GM04503 (cell line): ENCODE results near the gene MYO5C.
A peak's percentile ranks its signal among the peaks of the same experiment; 100 is the strongest.

Experiments used
- DNase-seq: peaks from one replicate; pipeline ENCODE4 v3.0.0-alpha.2; 2012; ENCODE audit warnings: low read depth

Gene MYO5C, protein sequence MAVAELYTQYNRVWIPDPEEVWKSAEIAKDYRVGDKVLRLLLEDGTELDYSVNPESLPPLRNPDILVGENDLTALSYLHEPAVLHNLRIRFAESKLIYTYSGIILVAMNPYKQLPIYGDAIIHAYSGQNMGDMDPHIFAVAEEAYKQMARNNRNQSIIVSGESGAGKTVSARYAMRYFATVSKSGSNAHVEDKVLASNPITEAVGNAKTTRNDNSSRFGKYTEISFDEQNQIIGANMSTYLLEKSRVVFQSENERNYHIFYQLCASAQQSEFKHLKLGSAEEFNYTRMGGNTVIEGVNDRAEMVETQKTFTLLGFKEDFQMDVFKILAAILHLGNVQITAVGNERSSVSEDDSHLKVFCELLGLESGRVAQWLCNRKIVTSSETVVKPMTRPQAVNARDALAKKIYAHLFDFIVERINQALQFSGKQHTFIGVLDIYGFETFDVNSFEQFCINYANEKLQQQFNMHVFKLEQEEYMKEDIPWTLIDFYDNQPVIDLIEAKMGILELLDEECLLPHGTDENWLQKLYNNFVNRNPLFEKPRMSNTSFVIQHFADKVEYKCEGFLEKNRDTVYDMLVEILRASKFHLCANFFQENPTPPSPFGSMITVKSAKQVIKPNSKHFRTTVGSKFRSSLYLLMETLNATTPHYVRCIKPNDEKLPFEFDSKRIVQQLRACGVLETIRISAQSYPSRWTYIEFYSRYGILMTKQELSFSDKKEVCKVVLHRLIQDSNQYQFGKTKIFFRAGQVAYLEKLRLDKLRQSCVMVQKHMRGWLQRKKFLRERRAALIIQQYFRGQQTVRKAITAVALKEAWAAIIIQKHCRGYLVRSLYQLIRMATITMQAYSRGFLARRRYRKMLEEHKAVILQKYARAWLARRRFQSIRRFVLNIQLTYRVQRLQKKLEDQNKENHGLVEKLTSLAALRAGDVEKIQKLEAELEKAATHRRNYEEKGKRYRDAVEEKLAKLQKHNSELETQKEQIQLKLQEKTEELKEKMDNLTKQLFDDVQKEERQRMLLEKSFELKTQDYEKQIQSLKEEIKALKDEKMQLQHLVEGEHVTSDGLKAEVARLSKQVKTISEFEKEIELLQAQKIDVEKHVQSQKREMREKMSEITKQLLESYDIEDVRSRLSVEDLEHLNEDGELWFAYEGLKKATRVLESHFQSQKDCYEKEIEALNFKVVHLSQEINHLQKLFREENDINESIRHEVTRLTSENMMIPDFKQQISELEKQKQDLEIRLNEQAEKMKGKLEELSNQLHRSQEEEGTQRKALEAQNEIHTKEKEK (N-terminal part only)

DNA sequence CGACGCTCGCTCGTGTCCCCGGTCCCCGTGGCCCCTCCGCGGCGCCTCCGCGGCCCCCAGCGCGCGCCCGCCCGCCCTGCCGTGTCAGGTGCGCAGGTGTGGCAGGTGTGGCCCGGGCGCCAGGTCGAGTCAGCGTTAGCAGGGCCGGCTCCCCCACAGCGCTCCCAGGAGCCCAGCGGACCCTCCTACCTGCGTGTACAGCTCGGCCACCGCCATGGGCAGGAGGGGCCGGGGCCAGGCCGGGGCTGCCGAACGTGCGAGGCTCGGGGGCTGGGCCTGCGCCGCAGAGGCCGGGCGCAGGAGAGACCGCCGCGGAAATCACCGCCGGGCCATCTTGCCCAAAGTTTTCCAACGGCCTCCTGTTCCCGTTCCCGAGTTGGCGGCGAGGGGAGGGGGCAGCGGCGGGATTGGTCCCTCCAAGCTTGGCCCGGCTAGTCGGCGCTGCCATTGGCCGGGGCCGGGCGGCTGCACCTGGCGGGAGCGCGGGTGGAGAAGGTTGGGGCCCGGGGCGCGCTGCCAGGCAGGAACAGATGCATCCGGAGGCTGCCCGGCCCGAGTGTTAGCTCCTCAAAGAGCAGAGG is at the start of gene MYO5C:
Gene MYO5C, minus strand, starts transcription at position 384 of the 581 bp plus-strand sequence. Its CDS starts 168 bp downstream, at position 216.
- DNase-seq, result no peak

DNA sequence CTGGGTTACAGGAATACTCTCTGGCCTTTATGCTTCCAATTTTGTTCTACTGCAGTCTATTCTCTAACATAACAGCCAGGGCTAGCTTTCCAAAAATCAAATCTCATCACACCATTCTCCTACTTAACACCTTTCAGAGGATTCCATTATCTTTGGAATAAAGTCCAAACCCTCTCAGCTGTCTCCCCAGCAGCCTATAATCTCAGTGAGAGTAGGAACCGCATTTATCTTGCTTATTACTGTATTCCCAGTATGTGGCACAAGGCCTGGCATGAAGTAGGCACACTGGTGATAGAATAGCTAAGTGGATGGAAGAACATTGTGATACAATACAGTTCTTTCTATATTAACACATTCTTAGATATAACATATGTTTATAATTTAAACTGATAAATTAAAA is 49.0 kb upstream of the MYO5C start:
- DNase-seq, result no peak

DNA sequence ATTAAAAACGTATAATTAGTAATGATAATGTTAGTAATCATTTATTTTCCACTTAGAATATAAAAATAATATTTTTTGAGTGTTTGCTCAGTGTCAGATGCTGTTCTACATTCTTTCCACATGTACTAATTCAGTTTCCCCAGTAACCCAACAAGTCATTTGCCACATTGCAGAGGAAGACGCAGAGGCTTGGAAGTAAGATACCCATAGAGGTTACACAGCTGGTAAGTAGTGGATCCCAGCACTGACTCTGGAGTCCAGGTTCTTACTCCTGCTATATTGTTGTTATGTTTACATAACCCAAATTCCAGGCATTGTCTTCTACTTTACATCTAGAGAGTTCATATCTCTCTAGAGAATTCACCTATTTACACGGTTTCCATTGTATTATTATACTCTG is 48.2 kb upstream of the MYO5C start:
- peak; percentile 28 for DNase-seq

DNA sequence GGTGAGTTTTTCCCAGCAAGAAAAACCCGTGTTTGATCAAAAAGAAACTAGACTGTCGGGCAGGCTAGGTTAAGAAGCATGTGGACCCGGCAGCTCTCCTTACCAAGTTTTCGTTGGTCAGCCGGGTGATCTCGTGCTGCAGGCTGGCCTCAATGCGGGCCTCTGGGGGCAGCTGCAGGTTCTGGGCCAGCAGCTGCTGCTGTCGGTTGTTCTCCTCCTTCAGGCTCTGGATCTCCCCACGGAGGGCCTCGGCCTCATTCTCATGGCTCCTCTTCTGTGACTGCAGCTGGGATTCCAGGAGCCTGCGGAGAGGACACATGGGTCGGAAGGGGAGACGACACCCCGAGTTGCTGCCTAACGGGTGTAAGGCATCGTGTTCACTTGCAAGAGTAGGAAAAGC is 44.5 kb upstream of the MYO5C start:
- no peak for DNase-seq

DNA sequence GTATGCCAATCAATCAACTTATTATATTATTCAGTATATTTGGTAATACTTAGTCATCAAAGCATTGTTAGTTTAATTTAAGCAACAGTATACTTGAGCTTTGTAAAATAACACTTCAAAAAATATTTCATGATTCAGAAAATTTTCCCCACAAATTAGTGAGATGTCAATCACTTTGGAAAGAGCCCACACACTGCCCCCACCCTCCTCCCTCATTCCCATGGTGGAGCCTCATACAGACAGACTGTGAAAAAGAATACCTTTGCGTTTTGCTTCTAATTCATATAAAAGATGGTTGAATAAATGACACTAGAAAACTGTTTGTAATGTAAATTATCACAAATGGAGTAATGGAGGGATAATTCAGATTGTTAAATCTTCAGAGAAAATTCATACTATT is 43.3 kb upstream of the MYO5C start:
- no peak for DNase-seq

DNA sequence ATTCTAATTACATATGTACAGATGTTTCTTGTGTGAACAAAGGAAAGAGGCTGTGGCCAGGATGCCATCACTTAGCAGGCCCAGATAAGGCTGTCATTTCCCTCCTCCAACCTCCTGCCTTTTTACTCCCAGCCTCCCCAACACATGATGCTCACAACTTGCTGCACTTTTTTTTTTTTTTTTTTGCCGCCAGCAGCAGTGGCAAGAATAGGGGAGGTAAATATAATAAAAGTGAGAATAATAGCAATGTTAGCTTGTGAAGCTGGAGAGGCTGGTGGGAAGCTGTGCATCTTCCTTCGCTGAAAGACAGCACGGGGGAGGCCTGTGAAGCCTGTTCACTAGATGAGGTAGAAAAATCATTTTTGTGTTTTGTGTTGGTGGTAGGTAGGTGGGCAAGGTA is 42.5 kb upstream of the MYO5C start:
- DNase-seq, result no peak

DNA sequence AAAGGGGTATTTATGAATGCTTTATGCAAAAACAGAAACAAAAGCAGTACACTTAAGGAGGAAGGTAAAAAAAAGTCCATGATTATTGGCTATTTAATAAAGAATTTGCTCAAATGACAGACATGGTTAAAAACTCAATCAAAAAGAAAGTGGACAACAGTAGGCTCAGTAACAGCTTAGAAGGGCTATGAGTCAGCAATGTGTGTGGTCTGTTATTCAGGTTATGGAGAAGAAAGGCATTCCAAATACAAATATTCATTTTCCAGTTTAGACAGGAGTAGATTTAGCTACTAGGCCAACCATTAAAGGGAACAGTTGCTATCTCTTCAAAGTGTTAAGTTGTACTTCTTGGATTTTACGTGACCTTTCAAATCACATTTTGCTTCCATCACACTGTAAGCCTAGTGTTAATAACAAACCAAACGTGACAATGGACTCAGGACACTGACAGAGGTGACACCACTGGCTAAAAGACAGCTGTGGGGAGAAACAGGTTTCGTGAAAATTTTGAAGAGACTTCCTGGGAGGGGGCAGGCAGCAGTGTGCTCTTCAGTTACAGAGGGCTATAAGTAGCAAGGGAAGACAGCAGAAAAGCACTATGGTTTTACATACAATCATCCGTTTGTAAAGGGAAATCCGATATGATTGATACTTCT is 41.7 kb upstream of the MYO5C start:
- peak; percentile 25 for DNase-seq

DNA sequence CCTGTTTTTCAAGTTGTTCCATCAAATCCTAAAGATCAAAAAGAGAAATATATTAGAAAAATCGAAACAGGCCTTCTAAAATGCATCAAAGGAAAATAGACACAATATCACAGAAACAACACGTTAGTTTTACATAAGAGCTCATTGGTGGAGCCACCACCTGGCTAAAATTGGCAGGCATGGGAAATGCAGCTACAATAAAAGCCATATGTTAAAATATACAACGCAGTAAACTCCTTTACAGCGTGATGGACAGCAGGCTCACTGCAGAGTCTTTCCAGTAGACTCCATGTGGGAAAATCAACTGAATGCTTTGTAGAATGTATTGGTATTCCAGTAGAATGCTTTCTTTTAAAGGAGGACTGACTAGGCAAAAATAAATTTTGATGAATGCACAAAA is 40.9 kb upstream of the MYO5C start:
- no peak for DNase-seq

DNA sequence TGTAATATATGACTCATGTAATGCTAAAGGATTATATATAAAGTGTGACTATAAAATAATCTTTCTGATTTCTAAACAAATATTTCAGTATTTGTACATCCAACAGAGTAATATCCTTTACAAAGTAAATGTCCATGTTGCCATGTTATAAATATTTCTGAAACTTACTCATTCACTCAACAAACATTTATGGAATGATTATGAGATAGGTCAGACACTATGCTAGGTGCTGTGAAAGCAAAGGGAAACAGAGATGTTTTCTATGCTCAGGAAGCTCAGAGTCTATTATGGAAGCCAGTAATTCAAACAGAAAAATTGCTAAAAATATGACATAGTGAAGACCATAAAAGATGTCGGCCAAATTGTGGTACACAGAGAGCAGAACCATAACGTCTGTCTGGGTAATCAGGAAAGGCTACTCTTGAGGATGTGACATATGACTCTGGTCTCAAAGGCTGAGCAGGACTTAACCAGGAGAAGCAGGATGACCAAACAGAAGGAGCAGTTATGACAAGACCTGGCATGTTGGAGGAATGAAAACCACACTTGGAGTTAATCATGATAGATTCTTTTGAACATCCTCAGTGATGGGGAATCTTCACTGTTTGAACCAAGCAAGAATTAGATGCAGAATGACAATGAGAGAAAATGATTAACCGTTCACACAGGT is 39.0 kb upstream of the MYO5C start:
- DNase-seq, result peak; percentile 42

DNA sequence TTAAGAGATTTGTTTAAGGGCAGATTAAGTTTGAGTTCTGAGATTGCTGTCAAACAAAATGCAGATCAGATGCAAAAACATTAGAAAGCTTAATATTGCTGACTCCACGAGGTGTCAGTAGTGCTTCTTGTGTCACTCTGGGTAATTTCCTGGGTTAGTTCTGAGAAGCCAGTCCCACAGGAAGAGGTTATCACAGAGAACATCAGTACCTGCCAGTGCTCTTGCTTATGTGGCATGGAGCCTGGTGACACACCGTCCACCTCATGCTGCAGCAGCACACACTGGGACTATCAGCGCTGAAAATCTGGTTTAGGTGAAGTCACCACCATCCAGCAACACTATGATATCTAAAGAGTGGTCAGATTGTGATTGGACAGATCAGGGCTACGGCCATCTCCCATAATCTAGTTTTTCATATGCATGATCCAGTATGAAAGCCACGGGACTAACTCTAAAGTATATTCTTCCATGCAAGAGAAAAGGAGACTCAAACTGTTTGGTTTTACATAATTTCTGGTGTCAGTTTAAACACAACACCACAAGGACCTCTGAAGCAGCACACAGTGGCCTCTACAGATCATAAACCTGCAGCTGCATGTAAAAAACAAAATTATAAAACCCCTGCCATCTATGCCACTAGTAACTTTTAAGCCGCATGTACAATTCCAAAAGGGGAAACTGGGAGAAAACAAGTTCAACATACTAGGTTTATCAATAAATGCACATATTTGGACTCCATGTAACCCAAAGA is 36.1 kb upstream of the MYO5C start:
- DNase-seq, result no peak

DNA sequence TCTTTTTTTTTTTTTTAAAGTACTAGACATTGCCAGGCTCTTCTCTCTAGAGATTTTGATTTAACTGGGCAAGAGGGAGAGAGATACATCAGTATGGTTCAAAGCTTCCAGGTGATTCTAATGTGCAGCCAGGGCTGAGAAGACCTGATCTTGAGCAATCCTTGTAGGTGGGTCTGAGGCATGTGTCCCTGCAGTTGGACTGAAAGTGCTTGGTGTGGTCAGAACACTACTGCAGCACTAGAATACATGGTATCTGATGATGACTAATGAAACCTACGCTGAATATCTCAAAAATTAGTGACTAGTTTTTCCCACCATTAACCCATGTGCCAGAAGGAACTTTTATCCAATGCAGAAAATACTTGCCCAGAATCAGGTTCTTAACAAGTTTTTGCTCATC is 34.4 kb upstream of the MYO5C start:
- DNase-seq, result no peak

DNA sequence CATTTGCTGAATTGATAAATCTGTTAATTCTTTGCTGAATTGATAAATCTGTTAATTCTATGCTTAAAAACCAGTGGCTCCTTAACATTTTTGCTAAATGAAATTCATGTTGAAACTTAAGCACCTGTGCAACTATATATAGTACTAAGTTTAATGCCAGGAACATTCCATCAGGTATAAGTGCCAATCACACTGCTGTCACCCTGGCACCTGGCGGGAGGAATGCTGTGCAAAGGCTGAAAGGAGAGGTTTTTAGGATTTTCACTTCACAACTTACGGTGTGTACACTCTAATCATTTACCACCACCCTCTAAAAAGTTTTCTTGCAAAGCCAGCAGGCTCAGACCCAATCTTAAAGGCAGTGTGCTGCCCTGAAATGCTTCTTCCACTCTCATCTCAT is 33.5 kb upstream of the MYO5C start:
- DNase-seq, result no peak

DNA sequence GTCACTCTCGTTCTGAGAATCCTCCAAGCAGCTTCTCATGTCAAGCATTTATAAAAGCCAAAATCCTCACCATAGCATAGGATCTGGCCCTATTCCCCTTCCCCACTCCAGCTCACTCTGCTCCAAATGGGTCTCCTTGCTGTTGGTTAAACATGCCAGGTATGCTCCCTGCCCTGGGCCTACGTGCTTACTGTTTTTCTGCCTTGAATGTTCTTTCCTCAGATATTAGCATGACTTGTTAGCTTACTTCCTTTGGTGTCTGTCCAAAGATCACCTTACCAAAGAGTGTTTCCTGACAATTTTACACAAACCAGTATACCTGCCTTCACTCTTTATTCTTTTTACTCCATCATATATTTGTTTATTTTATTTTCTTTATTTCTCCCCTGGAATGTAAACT is 33.1 kb upstream of the MYO5C start:
- DNase-seq, result no peak

DNA sequence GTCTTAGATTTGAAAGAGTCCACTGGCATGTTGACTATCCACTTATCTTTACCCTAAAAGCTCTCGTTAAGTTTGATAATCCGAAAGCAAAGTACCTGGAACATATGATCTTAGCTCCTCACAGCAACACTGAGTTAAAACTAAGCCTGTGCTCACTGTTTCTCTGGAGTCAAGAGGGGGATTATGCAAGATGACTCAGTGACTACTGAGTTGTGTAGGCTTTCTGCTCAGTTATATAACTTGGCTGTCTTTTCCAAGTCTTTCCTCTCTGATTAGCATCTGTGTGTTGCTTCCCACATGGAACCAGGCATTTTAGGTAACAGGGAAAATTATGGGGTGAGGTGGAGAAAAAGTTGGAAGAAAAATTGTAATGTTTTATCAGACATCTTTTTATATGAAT is 31.2 kb upstream of the MYO5C start:
- DNase-seq, result peak; percentile 34

DNA sequence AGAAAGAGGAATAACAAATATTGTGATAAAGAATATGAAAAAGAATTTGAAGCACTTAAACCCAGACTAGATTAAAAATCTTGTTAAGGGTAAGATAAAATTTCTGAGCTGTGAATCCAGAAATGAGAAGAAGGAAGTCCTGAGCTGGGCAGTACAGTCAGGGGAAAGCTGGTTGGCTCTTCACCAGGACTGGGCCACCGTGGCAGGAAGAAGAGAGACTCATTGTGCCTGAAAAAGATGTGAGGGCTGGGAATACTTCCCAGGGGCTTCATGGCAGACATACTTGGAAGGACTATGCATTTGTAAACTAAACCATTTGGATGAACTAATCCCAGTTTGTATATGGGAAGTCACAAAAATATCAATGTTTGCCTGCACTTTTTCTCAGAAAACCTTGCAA is 28.5 kb upstream of the MYO5C start:
- DNase-seq, result no peak

DNA sequence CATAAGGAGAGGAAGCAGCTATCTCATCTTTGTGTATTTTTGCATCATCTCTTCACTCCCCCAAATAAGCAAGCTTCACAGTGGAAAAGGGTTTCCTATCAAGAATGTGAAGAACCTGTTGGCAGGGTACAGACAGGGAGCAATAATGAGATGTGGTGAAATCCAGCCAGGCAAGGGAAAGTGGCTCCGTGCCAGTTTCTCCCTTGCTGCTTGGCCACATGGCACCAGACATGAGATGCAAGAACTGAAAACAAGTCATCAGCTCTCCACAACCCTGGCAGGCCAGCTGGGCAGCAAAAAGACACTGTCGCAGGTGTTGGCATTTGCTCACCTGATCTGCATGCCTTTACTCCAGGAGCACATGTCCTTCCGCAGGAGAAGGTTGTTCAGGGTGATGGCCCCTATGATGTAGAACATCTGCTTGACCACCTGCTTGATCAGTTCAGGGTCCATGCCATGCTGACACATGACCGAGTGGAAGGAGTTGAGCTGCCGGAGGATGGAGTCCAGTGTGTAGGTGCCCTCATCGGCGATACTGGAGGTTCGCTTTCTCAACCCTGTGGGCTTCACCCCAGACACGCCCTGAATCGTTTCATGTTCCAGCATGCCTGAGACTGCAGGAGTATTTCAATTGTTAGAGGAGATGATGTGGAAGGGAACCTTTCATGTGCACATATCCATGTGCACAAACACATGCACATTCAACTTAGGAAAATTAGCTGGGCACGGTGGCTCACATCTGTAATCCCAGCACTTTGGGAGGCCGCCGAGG is 23.3 kb upstream of the MYO5C start:
- no peak for DNase-seq

DNA sequence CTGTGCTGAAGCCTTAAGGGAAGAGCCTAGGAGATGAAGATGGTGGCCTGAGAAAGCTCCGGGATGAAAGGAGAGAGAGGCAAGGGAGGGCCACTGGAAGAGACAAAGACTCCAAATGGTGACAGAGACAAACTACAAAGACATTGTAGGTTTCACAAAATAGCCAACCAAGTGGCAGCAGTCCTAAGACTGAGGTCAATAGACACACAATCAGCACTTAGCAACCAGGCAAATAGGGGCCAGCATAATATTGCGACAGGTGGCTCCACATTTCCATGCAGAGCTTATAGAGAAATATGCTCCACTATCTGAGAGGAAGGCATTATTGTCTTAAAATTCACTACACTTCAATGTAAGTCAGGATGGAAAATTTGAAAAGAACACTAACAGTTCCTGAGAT is 22.1 kb upstream of the MYO5C start:
- no peak for DNase-seq

DNA sequence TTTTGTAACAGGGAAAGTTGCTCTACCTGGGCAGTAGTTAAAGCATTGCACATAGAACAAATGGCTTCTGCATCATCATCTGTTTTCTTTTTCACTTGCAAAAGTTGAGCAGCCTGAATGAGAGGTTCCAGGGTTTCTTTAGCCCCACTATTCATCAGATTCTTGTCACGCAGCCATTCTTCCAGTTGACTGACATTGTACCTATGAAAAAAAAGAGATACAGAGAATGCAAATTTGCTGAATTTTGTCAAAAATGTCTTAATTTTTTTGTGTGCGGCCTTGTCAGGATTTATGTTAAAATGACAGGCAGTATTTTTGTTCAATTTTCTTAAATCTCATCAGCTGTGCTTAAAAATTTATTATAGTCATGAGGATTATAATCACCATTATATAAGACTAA is 21.4 kb upstream of the MYO5C start:
- DNase-seq, result no peak

DNA sequence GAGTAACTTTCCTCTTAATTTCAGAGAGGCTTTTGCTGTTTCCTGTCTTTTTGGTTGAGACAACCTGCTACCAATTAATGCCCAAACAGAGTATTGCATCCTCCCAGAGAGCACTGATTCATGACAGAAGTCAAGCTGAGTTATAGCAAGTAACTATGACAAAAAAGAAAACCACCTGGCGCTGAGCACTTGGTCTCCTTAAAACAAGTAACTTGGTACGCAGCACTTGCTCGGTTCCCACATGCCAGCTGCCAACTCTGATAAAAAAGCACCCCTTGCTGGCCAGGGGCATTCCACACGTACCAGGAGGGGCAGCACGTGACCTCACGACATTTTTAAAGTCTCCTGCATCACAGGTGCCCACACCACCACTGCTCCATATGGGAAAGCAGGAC is 13.5 kb upstream of the MYO5C start:
- no peak for DNase-seq
